HG02763 (cell line): ENCODE results near the gene ENDOU.
"Not testable (repeated sequence)": the region's sequence is repeated elsewhere in the genome, so short reads cannot be mapped to it uniquely, and the experiment has no call there.

ENCODE experiments used
- ATAC-seq: cut with Tn5 transposase; IDR thresholded peaks from one replicate; pipeline ENCODE4 v1.9.1; 2021; ENCODE audit warnings: mild to moderate bottlenecking, moderate library complexity; ENCODE audit not compliant: unreplicated experiment

The ENDOU gene

DNA sequence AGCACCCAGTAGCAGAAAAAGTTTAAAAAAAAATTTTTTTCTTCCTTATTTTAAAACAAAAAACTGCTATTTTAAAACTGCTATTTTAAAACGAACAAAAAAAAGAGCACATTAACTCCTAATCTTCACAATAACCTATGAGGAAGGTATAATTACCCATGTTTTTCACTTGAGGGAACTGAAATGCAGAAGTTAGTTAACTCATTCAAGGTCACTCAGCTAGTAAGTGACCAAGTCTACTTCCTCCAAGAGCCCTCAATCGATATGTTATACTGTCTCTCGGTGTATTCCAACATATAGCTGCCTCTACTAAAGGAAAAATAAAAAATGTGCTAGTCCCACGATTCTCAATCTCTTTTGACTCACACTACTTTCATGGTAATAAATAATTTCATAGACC, 27.2 kb downstream of the ENDOU start:
- no peak for ATAC-seq

DNA sequence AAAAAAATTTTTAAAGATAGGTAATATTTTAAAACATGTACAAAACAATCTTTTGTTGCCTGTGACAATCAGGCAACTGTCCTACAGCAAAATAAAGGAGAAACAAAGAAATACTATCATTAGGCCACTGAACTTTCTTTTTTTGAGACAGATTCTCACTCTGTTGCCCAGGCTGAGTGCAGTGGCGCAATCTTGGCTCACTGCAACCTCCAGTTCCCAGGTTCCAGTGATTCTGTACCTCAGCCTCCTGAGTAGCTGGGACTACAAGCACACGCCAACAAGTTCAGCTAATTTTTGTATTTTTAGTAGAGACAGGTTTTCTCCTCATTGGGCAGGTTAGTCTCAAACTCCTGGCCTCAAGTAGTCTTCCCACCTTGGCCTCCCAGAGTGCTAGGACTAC, 36.1 kb downstream of the ENDOU start:
- ATAC-seq = no peak

DNA sequence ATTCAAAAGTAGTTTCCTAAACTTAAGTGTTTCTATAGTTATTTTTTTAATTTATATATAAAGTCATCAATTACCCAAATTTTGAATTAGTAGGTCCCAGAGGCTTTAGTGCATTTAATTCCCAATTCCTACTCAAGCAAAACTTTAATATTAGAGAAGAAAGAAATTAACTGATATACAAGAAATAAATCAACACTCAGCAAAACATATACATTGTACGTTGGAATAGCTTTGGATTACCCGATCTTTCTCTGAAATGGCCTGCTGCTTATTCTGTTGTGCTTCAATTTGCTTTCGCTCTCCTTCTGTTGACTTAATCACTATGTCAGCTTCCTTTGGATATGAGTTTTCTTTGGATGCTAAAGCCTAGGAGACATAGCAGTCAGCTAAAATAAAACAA, 37.7 kb downstream of the ENDOU start:
- ATAC-seq = no peak

DNA sequence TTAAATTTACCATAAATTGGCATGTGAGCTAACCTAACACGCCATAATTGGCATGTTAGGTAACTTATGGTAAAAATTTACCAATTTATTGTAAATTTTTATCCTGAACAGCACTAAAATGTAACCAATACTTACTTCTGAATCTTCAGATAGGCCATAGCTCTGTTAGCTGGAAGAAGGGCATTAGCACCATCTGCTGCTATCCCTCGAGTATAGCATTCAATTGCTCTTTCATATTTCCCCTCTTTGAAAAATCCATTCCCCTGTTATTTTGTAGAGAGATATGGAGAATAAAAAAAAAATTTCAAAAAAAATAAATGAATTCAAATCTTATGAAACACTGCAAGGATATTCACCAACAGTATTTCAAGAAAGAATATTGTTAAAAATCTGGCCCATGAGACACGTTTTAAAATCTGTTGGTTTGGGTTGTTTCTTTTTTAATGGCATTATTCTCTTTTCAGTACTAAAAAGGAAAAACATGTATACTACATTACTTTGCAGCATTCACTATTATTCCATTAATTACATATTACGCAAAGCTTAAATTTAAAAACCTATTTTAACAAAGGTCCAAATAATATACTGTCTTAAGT, 38.5 kb downstream of the ENDOU start:
- no peak for ATAC-seq

DNA sequence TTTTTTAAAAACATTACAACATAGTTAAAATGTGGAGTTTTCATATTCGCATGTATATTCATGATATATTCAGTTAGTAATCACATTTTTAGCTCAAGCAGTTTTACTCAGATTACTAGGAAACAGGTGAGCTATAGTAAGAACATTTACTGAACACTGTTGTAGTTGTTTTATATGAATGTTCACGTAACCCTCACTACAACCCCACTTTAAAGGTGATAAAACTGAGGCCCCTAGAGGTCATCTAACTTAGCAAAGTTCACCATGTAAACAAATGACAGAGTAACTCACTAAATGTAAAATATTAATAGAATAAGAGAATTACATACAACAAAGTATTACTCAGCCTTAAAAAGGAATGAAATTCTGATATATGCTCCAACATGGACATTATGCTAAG, 45.5 kb downstream of the ENDOU start:
- no peak for ATAC-seq

DNA sequence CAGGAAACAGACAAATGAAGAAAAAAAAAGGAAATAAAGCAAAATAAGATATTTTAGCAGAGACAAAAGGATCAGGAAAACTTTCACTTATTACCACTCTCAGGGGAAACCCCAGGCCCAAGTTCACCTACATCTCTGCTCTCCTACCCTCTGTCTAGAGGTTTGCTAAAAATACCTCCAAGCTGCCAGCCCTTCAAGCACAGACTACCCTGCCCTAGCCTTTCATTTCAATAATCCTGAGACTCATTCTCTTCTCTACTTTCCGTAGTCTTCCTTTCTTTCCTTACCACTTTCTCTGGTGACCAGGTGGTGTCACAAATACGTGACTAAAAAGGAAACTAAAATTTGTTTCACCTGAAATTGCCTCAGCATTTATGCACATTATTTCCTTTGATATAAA, 53.2 kb downstream of the ENDOU start:
- ATAC-seq = no peak

DNA sequence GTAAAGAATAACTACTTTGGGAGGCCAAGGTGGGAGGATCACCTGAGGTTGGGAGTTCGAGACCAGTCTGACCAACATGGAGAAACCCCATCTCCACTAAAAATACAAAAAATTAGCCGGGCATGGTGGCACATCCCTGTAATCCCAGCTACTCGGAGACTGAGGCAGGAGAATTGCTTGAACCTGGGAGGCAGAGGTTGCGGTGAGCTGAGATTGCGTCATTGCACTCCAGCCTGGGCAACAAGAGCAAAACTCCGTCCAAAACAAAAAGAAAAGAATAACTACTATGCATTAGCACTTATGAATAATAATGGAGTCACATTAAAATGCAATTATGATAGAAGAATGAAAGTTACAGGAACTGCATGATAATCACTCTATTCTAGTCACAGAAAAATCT, 57.4 kb downstream of the ENDOU start:
- not testable (repeated sequence) for ATAC-seq
